Measurements from ENCODE around the gene METTL23.
"Not testable (repeated sequence)": the region's sequence is repeated elsewhere in the genome, so short reads cannot be mapped to it uniquely, and the experiment has no call there.

METTL23 gene

DNA sequence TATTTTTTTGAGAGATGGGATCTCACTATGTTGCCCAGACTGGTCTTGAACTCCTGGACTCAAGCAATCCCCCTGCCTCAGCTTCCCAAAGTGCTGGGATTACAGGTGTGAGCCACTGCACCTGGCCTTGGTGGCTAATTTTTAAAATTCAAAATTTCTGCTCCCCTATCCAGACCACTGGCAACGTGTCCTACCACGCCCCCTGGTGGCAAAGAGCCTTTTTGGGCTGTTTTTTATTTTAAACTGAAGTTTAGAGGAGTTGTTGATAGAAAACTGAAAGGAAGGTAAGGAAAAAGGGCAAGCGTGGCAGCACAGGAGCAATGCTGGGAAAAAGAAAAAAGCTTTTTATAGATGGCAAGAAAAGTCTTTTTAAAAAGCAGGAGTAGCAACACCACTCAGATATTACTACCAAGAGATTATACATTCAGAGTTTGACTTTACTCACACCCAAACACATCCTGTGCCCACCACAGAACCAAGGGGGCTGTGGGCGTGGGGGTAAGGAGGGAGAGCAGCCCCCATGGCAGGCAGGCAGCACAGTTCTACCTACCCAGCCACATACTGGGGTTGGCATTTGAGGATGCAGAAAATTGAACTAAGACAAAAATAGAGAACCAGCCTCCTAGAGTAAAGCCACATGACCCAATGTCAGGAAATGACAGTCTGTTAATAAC is 11.7 kb upstream of the METTL23 start:
- DNase-seq = peak; percentile 80

DNA sequence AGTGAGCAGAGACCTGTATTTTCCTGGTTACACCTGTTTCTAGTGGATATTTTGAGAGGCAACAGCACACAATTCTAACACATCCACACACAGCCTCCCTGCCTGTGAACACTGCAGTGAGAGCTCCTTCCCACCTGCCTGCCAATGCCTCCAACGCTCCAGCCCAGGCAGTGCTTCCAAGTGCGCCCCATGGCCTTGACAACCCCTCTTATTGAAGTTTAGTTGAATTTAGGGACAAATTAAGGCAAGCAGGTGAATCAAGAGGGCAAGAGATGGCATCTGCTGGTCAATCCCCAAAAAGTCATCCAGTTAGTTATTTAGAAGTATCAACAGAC is 11.2 kb upstream of the METTL23 start:
- DNase-seq = no peak

DNA sequence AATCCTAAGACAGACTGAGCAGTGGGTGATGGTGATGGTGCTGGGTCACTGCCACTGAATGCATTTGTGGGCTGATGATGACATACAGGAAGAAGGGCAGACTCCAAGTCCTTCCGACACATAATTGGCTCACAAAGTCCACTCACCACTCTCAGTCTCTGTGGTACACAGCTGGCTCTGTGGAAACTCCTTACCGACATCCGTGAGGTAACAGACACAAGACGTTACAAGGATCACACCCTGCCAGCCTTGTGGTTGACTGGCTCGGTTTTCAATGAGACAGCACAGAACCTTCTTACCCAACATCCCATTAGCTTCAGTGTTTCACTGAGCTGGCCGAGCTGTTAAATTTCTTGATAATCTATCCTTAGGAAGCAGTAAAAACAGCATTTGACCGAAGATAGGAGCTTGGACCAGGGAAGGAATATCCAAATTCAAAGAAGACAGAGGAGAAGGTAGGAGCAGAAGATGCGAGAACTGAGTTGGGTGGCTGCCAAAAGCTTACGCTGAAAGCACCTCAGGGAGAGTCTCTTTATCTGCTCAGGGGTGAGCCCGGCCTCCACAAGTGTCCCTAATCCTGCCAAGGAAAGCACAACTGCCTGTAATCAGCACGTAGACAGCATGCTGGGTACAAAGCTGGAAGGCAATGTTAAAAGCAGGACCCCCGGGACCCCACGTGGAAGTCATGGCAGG is 10.3 kb upstream of the METTL23 start:
- peak; percentile 47 for DNase-seq

DNA sequence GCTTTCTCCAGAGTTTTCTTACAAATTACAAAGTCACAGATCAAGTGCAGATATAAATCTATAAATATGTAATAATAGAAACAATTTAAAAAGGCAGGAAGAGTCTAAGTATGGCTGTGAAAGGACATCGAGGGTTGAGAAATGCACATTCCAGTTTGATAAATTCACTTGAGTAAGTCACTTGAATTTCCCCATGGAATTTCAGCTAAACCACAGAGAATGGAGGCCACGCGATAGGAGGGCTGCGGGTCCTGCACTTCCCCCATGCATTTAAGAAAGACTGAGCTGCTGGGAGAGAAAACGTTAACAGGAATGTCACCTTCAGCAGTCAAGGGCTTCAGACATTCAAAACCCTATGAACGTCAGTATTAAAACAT is 9.8 kb upstream of the METTL23 start:
- DNase-seq = no peak

DNA sequence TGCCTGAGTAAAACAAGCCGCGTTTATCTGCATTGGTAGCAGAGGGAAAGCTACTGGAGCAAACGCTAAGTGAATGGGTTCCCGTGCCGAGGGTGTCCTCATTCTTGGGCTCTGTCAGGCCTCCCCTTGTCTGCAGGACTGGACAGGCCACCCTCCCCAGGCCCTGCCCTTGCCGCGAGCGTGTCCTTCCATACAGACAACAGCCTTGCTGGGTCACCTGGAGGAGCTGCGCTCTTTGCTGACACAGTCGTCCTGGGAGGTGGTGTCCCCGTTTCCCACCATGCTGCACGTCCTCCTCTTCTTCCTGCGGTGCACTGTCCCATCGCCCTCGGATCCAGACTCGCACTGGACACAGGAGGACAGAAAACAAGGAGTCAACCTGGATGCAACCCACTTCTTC is 8.1 kb upstream of the METTL23 start:
- DNase-seq = no peak

DNA sequence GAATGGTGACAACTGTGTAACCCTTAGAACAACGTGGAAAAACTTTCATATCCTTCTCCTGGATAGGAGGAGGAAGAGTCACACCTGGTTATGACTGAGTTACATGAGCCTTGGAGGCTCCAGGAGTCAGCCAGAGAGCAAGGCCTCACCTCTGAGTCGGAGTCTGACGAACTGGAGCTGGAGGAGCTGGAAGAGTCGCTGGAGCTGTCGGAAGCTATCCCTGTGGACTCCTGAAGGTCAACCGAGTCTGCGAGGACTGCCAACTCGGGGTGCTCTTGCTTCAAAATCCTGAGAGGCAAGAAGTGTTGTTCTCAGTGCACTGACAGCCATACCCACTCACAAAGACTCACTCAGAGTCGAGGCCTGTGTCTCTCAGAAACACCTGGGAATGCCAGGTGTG is 6.4 kb upstream of the METTL23 start:
- no peak for DNase-seq

DNA sequence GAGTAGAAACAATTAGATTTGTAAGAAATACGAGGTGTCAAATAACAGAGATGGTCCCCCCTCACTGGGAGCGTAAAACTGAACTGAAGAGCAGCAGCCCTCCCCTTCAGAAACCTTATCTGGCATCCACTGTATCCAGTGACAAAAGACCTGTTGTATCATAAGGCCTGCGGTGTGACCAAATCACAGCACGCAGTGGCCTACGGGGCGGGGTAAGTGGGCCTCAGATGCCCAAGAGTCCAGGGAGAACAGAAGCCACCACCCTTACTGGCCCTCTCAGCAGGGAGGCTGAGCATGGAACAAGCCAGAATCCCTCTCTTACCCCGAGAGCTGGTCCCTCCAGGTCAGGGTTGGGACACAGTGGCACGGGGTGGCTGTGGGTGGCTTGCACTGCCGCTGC is 5.7 kb upstream of the METTL23 start:
- DNase-seq = no peak

DNA sequence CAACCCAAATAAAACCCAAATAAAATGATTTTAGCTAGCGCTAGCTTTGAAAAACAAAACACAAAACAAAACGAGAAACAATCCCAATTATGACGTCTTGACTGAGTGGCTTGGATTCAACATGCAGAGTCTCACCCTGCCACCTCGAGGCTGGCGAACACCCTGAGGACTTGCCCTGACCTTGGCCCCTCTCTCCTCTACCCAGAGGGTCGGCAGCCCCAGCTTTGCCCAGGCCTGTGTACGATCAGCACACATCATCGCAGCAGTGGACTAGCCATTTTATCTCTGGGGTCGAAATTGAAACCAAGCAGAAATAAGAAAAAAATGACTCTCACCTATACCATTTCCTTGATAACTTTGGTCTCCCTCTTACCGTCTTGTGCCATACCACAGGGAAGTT is 5.2 kb upstream of the METTL23 start:
- DNase-seq = no peak

DNA sequence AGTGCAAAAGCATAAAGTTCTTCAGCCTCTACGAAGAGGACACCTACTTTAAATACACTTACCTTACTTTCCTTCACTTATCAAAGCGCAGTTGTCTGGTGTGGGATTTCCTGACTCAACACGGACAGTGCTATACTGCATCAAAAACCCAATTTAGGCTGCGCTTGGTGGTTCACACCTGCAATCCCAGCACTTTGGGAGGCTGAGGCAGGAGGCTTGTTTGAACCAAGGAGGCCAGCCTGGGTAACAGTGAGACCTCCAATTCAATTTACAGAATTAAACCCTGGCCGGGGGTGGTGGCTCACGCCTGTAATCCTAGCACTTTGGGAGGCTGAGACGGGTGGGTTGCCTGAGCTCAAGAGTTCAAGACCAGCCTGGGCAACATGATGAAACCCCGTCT is 4.4 kb upstream of the METTL23 start:
- no peak for DNase-seq

DNA sequence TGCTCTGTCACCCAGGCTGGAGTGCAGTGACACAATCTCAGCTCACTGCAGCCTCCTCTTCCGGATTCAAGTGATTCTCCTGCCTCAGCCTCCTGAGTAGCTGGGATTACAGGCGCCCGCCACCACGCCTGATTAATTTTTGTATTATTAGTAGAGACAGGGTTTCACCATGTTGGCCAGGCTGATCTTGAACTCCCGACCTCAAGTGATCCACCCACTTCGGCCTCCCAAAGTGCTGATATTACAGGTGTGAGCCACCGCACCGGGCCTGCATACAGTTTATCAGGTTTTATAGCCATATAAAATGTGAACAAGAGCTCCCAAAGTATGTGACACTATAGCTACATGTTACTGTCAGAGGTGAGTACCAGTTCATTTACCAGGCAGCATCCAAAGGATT is 3.7 kb upstream of the METTL23 start:
- DNase-seq = not testable (repeated sequence)

DNA sequence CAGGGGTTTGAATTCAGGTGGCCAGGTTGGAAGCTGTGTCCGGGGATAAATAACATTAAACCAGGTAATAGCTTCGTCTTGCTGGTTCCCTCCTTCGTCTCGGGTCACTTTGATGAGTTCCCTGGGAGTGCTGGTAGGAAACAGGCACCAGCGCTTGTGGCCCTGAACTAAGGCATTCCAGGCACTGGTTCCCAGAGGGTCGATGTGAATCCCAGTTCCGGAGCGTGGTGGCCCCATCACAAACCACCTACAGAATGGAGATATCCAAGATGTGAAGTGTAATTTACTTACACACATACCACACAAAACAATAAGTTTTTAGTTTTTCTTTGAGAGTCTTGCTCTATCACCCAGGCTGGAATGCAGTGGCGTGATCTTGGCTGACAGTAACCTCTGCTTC is 2.8 kb upstream of the METTL23 start:
- no peak for DNase-seq

DNA sequence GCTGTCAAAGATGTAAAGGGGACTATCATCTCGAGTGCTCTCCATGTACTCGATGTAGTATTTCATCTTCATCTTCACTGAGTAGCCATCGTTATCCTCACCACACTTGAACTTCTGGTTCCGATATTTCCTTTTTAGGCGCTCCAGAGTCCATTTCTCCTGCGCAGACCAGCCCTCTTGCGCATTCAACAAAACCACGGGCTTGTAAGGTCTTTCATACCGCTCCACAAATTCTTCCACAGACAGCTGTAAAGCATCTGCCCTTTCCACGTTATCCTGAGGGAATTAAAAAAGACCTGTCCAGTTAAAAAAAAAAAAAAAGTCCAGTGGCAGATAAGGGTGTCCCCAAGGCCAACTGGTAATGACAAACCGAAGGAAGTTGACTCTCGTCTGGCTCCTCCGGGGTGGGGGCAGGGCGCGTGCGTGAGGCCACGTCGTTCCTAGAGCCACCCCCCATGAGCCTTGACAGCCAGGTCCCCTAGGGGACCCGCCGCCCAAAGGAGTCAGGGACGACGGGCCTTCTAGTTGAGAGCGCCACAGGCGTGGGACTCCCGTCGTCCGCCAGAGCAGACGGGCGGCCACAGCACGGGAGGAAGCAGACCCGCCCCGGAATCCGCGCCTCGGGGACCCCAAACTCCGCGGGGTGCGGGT is 934 bp upstream of the METTL23 start:
- DNase-seq = peak; percentile 83

DNA sequence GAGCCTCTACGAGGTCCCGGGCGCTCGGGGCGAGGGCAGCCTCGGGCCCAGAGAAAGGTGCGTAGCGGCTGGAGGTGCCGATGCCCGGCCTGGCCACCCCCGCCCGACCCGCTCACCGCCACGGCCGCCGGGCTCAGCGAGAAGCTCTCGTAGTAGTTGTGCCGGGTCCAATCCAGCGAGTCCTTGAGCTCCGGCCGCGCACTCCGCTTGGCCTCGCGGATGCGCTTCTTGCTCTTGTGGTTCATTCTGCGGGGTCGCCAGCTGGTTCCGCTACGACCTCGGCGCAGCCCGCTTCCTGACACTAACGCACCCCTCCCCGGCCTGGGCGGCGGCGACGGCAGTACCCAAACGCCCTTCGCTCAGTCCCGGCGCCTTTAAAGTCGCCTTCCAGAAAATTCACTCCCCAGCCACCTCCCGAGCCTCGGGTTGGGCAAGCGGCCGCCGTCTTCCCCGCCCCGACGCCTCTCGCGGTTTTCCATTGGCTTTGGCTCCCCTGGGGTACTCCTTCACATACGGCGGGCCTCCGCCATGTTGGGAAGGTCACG is 336 bp upstream of the METTL23 start, which contains the start of gene JMJD6:
TSS of gene JMJD6 (minus strand) at position 376 of the 545 bp plus-strand sequence. CDS start at position 245, 131 bp downstream.
- DNase-seq = peak; percentile 98

DNA sequence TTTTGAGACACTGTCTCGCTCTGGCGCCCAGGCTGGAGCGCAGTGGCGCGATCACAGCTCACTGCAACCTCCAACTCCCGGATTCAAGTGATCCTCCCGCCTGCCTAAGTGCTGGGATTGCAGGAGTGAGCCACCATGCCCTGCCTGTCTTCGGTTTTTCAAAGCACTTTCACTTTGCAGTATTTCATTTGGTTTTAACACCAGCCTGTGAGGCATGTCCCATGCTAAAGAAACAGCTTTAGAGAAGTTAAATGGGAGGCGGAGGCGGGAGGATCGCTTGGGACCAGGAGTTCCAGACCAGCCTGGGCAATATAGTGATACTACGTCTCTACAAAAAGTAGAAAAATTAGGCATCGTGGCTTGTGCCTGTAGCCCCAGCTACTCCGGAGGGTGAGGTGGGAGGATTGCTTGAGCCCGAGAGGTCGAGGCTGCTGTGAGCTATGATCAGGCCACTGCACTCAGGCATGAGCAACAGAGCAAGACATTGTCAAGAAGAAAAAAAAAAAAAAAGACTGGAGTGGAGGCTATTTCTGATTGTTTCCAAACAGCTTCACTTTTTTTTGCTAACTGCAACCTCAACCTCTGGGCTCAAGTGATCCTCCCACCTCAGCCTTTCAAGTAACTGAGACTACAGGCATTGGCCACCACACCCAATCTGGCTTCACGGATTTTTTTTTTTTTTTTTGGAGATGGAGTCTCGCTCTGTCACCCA is 1.3 kb downstream of the METTL23 start:
- peak; percentile 23 for DNase-seq

DNA sequence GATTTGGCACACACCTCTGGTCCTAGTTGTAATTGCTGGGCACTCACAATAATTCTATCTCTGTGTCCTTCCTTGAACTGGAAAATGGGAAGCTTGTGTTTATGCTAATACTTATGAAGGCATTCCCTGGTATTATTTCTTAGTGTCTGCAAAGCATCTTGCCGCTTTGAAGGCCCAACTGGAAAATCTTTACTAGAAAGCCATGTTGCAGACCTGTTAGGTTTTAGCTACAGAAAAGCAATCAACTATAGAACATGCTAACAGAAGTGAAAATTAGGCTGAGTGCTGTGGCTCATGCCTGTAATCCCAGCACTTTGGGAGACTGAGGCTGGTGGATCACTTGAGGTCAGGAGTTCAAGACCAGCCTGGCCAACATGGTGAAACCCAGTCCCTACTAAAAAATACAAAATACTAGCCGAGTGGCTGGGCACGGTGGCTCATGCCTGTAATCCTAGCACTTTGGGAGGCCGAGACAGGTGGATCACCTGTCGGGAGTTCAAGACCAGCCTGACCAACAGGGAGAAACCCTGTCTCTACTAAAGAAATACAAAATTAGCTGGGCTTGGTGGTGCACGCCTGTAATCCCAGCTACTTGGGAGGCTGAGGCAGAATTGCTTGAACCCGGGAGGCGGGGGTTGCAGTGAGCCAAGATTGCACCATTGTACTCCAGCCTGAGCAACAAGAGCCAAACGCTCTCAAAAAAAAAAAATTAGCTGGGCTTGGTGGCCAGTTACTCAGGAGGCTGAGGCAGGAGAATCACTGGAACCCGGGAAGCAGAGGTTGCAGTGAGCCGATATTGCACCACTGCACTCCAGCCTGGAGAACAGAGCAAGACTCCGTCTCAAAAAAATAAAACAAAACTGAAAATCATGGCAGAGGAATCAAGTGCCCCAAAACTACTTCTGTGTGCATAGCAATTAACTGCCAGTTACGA is 5.4 kb downstream of the METTL23 start:
- DNase-seq = not testable (repeated sequence)

DNA sequence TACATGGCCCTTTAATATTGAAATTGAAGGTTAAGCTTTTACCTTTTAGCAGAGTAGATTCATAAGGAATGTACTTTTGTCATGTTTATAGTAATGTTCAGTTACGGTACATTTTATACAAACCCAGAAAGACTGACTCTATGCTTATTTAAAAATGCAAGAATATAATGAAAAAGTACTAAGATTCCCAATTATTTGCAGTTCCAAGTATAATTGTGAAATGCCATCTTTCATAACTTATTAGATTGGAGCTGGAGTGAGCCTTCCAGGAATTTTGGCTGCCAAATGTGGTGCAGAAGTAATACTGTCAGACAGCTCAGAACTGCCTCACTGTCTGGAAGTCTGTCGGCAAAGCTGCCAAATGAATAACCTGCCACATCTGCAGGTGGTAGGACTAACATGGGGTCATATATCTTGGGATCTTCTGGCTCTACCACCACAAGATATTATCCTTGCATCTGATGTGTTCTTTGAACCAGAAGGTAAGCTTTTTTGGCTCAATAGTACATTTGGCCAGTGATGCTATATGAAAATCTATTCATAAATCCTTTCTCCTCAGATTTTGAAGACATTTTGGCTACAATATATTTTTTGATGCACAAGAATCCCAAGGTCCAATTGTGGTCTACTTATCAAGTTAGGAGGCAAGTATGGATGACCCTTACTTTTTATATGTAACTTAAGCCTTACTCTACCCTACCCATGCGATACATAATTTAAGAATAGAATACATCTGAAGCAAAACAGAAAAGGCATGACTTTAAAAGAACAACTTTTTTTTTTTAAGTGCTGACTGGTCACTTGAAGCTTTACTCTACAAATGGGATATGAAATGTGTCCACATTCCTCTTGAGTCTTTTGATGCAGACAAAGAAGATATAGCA is 6.3 kb downstream of the METTL23 start:
- no peak for DNase-seq

DNA sequence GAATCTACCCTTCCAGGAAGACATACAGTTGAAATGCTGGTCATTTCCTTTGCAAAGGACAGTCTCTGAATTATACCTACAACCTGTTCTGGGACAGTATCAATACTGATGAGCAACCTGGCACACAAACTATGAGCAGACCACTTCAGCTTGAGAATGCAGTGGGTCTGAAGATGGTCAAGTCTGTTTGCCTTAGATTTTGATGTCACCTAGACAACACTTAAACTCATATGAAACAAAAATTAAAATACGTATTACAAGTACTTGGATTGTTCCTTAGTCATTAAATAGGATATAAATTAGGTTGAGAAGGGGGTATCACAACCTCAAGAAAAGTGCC is 6.9 kb downstream of the METTL23 start:
- DNase-seq = no peak

DNA sequence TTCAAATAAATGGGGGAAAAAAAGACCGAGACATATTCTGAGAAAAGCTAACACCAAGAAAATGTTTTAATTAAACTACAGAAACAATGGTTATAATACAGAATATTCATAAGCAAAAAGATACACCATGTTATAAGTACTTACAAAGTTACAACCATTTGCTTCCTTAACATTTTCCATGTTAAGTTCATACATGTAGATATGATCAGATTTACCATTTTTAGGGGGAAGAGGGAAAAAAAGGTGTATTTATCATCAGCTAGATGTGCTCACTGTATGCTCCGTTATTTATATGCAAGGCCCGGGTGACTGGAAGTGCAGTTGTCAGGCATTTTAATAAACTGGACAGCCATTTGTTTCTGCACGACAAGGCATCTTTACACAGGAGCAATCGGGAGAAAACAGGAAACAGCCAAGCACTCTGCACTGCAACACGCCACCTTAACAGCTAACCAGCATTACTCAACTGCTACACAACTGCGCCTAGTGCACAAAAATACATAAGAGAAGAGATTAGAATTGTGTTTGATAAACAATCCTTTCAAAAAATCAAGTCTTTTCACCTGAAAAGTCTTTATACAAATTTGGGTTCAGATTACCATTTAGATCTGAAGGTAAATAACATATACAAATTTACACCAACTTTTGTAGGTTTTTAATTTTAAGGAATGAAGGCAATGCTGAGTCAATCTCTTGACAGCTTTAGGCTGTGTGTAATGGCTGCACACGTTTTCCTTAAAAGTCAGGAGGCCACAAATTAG is 7.6 kb downstream of the METTL23 start:
- peak; percentile 48 for DNase-seq

DNA sequence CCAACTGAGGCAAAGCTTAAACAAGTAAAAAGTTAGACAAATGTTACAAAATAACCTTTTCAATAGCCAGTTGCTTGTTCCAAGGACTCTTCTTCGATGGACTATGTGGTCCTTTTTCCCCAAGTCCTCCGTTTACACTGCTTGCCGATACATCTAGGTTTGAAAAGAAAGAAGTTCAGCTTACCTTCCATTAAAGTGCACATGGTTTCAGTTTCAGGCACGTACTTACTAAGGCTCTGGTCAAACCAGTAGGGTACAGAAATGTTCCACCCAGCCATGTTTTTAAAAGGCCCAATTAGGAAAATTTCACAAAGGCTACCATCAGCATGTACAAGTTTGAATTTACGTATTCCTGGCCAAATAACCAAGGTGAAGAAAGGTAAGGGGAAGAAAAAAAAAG is 8.4 kb downstream of the METTL23 start:
- peak; percentile 64 for DNase-seq

DNA sequence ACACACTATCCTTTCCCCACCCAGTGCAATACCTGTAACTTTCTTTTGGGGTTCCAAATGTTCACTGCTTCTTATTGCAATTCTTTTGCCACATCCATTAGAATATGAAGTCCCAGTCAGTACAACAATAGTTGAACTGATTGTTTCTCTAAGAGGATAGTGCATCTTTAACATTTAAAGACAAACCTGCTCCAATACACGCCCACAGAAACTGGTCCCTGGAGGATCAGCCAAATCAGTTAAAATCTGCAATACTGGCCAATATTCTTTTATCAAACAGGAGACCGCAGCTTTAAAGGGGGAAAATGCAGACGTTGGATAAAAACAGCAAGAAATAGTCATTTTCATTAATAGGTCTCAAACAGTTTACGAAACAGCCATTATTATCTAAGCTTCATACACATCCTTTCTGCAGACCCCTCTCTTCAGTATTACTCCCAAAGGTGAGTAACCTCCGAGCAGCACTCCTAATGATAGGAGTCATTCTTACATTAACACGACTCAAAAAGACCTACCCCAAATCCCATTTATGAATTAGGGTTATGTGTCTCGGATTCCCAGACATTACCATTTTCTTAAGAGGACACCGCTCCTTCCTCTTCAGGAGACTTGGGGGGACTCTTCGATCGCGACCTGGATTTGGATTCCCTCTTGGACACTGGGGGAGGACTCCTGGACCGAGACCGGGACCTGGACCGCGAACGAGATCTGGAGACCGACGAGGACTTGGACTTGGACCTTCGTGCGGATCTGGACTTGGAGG is 9.1 kb downstream of the METTL23 start:
- DNase-seq = peak; percentile 21
